Anterior cingulate cortex (tissue), 58 donors: ENCODE results near the gene CHRM2.
"Not testable (repeated sequence)": the region's sequence is repeated elsewhere in the genome, so short reads cannot be mapped to it uniquely, and the experiment has no call there.

Experiments used
- DNase-seq, 58 donors: peaks; one replicate each; lab custom pipeline; 2025; lab: John Stamatoyannopoulos, UW

The CHRM2 gene

GRCh38 chr7:136868496-136869000 lies at the start of gene CHRM2:
Gene CHRM2, plus strand, starts transcription at chr7:136868652. Its CDS starts 146,214 bp downstream, at chr7:137014866.
- peak in 4 of 58 donors; percentile 12 to 47 (median 28) for DNase-seq

GRCh38 chr7:136831398-136831797 lies 37.1 kb upstream of the CHRM2 start:
- DNase-seq, result not testable (repeated sequence)

- no peak for DNase-seq
Measured at GRCh38 chr7:136845899-136846465, 22.5 kb upstream of the CHRM2 start.

- no peak for DNase-seq
Measured at GRCh38 chr7:136847858-136848257, 20.6 kb upstream of the CHRM2 start.

- DNase-seq, result no peak
Measured at GRCh38 chr7:136853654-136854053, 14.8 kb upstream of the CHRM2 start.

GRCh38 chr7:136857573-136857972 lies 10.9 kb upstream of the CHRM2 start:
- DNase-seq, result no peak

- no peak for DNase-seq
Measured at GRCh38 chr7:136859803-136860202, 8.6 kb upstream of the CHRM2 start.

GRCh38 chr7:136865236-136865635 lies 3.2 kb upstream of the CHRM2 start:
- DNase-seq, result no peak

GRCh38 chr7:136865777-136866176 lies 2.7 kb upstream of the CHRM2 start:
- DNase-seq, result no peak

GRCh38 chr7:136869001-136869961 lies 829 bp downstream of the CHRM2 start:
- DNase-seq, result peak in 1 of 58 donors; percentile 38

GRCh38 chr7:136869991-136870865 lies 1.8 kb downstream of the CHRM2 start:
- DNase-seq, result peak in 1 of 58 donors; percentile 29

GRCh38 chr7:136870866-136871487 lies 2.5 kb downstream of the CHRM2 start:
- peak in 1 of 58 donors; percentile 30 for DNase-seq

GRCh38 chr7:136874393-136875032 lies 6.1 kb downstream of the CHRM2 start:
- DNase-seq, result no peak

- DNase-seq, result no peak
Measured at GRCh38 chr7:136877509-136877908, 9.1 kb downstream of the CHRM2 start.

- no peak for DNase-seq
Measured at GRCh38 chr7:136877990-136878389, 9.5 kb downstream of the CHRM2 start.

GRCh38 chr7:136878878-136879277 lies 10.4 kb downstream of the CHRM2 start:
- DNase-seq, result no peak

GRCh38 chr7:136883046-136883445 lies 14.6 kb downstream of the CHRM2 start:
- DNase-seq, result no peak

- DNase-seq, result no peak
Measured at GRCh38 chr7:136884492-136884891, 16.0 kb downstream of the CHRM2 start.

GRCh38 chr7:136887317-136887716 lies 18.9 kb downstream of the CHRM2 start:
- no peak for DNase-seq

- no peak for DNase-seq
Measured at GRCh38 chr7:136890399-136890798, 21.9 kb downstream of the CHRM2 start.
